ENCODE measurements around the gene C16orf90.

C16orf90 gene

DNA sequence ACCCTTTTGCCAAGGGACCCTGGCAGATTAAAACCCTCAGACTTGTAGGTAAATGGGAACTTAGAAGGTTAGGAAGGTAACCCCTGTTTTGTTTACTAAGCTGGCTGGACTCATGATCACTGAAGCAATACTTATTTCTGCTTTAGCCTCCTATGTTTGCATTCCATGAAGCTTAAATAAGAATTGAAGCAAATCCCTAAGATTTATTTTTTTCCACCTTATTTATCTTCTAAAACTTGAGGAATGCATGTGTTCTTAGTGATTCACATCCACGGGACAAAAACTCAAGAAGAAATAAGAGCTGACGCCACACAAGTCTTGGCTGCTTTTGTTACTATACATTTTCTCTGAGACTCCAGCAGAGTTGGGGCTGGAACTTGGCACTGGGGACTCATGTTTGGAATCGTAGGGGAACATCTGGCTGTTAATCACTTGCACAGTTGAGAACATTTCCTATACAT, 41.0 kb upstream of the C16orf90 start (continued):
- TF ChIP-seq, protein P1, sequence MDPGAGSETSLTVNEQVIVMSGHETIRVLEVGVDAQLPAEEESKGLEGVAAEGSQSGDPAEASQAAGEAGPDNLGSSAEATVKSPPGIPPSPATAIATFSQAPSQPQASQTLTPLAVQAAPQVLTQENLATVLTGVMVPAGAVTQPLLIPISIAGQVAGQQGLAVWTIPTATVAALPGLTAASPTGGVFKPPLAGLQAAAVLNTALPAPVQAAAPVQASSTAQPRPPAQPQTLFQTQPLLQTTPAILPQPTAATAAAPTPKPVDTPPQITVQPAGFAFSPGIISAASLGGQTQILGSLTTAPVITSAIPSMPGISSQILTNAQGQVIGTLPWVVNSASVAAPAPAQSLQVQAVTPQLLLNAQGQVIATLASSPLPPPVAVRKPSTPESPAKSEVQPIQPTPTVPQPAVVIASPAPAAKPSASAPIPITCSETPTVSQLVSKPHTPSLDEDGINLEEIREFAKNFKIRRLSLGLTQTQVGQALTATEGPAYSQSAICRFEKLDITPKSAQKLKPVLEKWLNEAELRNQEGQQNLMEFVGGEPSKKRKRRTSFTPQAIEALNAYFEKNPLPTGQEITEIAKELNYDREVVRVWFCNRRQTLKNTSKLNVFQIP (CRISPR knock-in tag; IDR thresholded peaks at IDR 0.05; ENCODE audit: borderline replicate concordance, low read depth), result no peak

GRCh38 chr16:3534126-3534525, 38.8 kb upstream of the C16orf90 start:
- TF ChIP-seq PPARA (CRISPR knock-in tag; IDR thresholded peaks at IDR 0.05; ENCODE audit: borderline replicate concordance), result no peak
- TF ChIP-seq CSRNP3 (CRISPR knock-in tag; IDR thresholded peaks at IDR 0.05), result no peak
- TF ChIP-seq, protein P2, sequence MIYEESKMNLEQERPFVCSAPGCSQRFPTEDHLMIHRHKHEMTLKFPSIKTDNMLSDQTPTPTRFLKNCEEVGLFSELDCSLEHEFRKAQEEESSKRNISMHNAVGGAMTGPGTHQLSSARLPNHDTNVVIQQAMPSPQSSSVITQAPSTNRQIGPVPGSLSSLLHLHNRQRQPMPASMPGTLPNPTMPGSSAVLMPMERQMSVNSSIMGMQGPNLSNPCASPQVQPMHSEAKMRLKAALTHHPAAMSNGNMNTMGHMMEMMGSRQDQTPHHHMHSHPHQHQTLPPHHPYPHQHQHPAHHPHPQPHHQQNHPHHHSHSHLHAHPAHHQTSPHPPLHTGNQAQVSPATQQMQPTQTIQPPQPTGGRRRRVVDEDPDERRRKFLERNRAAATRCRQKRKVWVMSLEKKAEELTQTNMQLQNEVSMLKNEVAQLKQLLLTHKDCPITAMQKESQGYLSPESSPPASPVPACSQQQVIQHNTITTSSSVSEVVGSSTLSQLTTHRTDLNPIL (CRISPR knock-in tag; IDR thresholded peaks at IDR 0.05; ENCODE audit: low read depth), result no peak
- no peak for TF ChIP-seq CSDC2 (CRISPR knock-in tag; IDR thresholded peaks at IDR 0.05)
- TF ChIP-seq, protein P3, sequence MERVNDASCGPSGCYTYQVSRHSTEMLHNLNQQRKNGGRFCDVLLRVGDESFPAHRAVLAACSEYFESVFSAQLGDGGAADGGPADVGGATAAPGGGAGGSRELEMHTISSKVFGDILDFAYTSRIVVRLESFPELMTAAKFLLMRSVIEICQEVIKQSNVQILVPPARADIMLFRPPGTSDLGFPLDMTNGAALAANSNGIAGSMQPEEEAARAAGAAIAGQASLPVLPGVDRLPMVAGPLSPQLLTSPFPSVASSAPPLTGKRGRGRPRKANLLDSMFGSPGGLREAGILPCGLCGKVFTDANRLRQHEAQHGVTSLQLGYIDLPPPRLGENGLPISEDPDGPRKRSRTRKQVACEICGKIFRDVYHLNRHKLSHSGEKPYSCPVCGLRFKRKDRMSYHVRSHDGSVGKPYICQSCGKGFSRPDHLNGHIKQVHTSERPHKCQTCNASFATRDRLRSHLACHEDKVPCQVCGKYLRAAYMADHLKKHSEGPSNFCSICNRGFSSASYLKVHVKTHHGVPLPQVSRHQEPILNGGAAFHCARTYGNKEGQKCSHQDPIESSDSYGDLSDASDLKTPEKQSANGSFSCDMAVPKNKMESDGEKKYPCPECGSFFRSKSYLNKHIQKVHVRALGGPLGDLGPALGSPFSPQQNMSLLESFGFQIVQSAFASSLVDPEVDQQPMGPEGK (CRISPR knock-in tag; IDR thresholded peaks at IDR 0.05; ENCODE audit: borderline replicate concordance), result no peak
- no peak for TF ChIP-seq ARNTL (CRISPR knock-in tag; IDR thresholded peaks at IDR 0.05; ENCODE audit: borderline replicate concordance, low read depth)
- TF ChIP-seq ZFP30 (CRISPR knock-in tag; IDR thresholded peaks at IDR 0.05), result no peak
- TF ChIP-seq SNAI2 (CRISPR knock-in tag; IDR thresholded peaks at IDR 0.05), result no peak
- TF ChIP-seq TCF4 (CRISPR knock-in tag; IDR thresholded peaks at IDR 0.05; ENCODE audit: borderline replicate concordance), result no peak
- TF ChIP-seq, protein P1 (CRISPR knock-in tag; IDR thresholded peaks at IDR 0.05; ENCODE audit: borderline replicate concordance, low read depth), result no peak
- no peak for TF ChIP-seq ZFP3 (CRISPR knock-in tag; IDR thresholded peaks at IDR 0.05)
- no peak for TF ChIP-seq ZNF70 (CRISPR knock-in tag; IDR thresholded peaks at IDR 0.05)
- TF ChIP-seq GLIS3 (CRISPR knock-in tag; IDR thresholded peaks at IDR 0.05), result no peak
- no peak for TF ChIP-seq ZNF8 (CRISPR knock-in tag; IDR thresholded peaks at IDR 0.05)
- TF ChIP-seq ZNF565 (CRISPR knock-in tag; conservative IDR thresholded peaks at IDR 0.05; ENCODE audit: low read depth), result no peak
- no peak for ATAC-seq

DNA sequence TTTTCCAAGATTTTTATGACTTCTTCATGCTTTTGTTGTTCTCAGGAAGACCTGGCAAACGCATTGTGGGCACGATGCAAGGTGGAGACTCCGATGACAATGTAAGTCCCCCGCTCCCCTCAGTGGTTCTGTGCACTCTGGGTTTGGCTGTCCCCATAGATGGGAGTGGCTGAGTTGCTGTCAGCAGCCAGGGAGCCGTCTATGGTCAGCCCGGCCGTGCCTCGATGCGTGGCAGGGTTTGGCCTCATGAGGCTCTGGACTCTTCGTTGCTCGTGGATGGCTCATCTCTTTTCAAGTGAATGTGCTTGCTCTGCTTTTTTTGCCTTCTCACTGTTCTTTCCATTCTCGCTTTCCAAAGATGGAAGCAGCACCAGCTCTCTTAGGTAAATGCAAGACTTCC, 37.5 kb upstream of the C16orf90 start:
- TF ChIP-seq, protein P3 (CRISPR knock-in tag; IDR thresholded peaks at IDR 0.05; ENCODE audit: borderline replicate concordance), result no peak
- TF ChIP-seq, protein P2 (CRISPR knock-in tag; IDR thresholded peaks at IDR 0.05; ENCODE audit: low read depth), result no peak
- TF ChIP-seq, protein P1 (CRISPR knock-in tag; IDR thresholded peaks at IDR 0.05; ENCODE audit: borderline replicate concordance, low read depth), result no peak
- TF ChIP-seq PPARA (CRISPR knock-in tag; IDR thresholded peaks at IDR 0.05; ENCODE audit: borderline replicate concordance), result no peak
- ATAC-seq, result no peak
